ENCODE data around the gene MEGF11. TPM values are rescaled to one million over a fixed set of nuclear protein-coding genes. Genes with fewer than 3 reads are reported as not detected.

Gene MEGF11
- total RNA-seq, 3 donors from 2014 or later, result not detected

GRCh38 chr15:66107070-66107469 is 146.5 kb downstream of the MEGF11 start:
- no peaks in the 10 kb centered on the region for H3K36me3 ChIP-seq
- H3K9me3 ChIP-seq, result no peaks in the 10 kb centered on the region
- intact Hi-C loops (cut with DNase I; ENCODE audit: low total_unique reads), result no loop called here
- H3K27me3 ChIP-seq, result peaks cover 0 to 15% of the 10 kb centered on the region in 2 donors
- peak in 1 of 2 donors; percentile 28 for DNase-seq (ENCODE audit: low spot score in 2 of 2)
- H3K4me3 ChIP-seq, result no peak overlapping the region
- no peak for TF ChIP-seq CTCF (IDR thresholded peaks at IDR 0.05)
- no peak for TF ChIP-seq POLR2AphosphoS5 (IDR thresholded peaks at IDR 0.05)
- no peak for TF ChIP-seq POLR2A (IDR thresholded peaks at IDR 0.05)
- H3K4me1 ChIP-seq, result no peaks in the 10 kb centered on the region
- H3K27ac ChIP-seq, result no peak overlapping the region

DNA sequence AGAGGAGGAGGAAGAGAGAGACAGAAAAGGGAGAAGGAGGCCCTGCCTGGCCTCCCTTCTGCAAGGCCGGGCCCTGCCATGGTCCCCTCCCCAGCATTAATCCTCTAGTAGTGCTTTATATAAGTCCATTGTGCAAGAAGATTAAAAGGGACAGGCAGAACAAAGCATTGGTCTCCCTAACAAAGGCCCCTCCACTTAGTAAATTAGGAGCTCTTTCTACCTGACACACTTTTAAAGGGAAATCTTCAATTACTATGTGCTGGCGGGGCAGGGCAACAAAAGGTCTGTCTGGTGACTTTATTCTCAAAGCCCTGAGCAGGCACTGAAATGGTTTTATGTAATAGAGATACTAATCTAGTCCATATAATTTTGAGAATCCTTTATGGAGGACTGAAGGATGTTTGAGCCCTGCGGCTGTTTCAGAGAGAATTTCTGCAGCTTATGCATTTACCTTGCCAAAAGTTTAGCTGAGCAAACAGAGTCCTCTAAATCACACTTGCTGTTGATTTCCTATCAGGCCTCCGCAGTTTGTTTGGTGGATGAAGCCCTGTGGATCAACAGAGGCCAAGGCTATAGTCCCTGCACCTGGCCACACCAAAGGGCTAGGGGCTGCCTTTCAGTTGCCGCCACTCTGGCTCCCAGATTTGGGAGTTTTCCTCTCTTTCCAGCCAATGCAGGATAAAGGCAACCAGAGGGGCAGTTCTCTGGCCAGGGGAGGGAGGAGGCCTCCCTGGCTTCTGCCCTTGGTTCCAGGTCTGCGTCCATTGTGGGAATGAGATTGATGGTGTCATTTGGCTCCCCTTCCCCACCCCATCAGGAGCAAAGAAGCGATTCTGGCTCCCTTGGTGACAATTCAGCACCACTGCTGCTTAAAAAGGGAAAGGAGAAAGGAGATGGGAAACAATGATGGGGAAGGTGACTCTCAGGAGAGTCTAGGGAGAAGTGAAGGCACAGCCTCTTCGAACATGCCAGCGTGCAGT is 148.0 kb downstream of the MEGF11 start:
- Histone ChIP-seq H3K4me1 (no peaks in the 10 kb centered on the region), H3K27ac (no peak overlapping the region), H3K4me3 (no peak overlapping the region), H3K9me3 (no peaks in the 10 kb centered on the region), H3K27me3 (peaks cover 0 to 15% of the 10 kb centered on the region in 2 donors), H3K36me3 (no peaks in the 10 kb centered on the region)
- DNase-seq (ENCODE audit: low spot score in 2 of 2), result peak in 1 of 2 donors; percentile 19
- intact Hi-C loops (cut with DNase I; ENCODE audit: low total_unique reads), result no loop called here
- TF ChIP-seq CTCF (IDR thresholded peaks at IDR 0.05) (no peak), POLR2A (IDR thresholded peaks at IDR 0.05) (no peak), POLR2AphosphoS5 (IDR thresholded peaks at IDR 0.05) (no peak)

DNA sequence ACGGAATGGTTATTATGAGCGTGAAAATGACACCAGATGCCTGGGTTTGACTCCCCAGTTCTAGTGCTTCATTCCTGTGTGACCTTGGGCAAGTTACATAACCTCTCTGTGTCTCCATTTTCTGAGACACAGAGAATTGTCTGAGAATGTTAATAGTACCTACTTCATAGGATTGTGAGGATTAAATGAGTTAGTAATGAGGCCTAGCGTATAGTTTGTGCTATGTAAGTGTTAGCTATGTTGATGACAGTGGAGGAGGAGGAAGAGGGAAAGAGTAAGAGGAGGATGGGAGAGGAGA is 150.3 kb downstream of the MEGF11 start:
- Histone ChIP-seq H3K4me3 (no peak overlapping the region), H3K36me3 (no peaks in the 10 kb centered on the region), H3K9me3 (no peaks in the 10 kb centered on the region), H3K27me3 (peaks cover 0 to 15% of the 10 kb centered on the region in 2 donors), H3K27ac (no peak overlapping the region), H3K4me1 (no peaks in the 10 kb centered on the region)
- TF ChIP-seq POLR2A (IDR thresholded peaks at IDR 0.05) (no peak), CTCF (IDR thresholded peaks at IDR 0.05) (no peak), POLR2AphosphoS5 (IDR thresholded peaks at IDR 0.05) (no peak)
- DNase-seq (ENCODE audit: low spot score in 2 of 2), result no peak
- intact Hi-C loops (cut with DNase I; ENCODE audit: low total_unique reads), result no loop called here

GRCh38 chr15:66102563-66103292 is 150.8 kb downstream of the MEGF11 start:
- no peak for DNase-seq (ENCODE audit: low spot score in 2 of 2)
- no peaks in the 10 kb centered on the region for H3K9me3 ChIP-seq
- H3K4me1 ChIP-seq, result no peaks in the 10 kb centered on the region
- intact Hi-C loops (cut with DNase I; ENCODE audit: low total_unique reads), result no loop called here
- no peak overlapping the region for H3K27ac ChIP-seq
- TF ChIP-seq CTCF (IDR thresholded peaks at IDR 0.05), result no peak
- no peak for TF ChIP-seq POLR2AphosphoS5 (IDR thresholded peaks at IDR 0.05)
- TF ChIP-seq POLR2A (IDR thresholded peaks at IDR 0.05), result no peak
- no peaks in the 10 kb centered on the region for H3K36me3 ChIP-seq
- H3K27me3 ChIP-seq, result peaks cover 0 to 15% of the 10 kb centered on the region in 2 donors
- H3K4me3 ChIP-seq, result no peak overlapping the region

Measured in breast epithelium (tissue), 4 donors.